NCI-H146 treated with DMSO at 0.1 percent for 48 hours (cell line): Measurements from ENCODE around the gene CAMTA1.

ENCODE experiments used
- DNase-seq: peaks from one replicate; lab custom pipeline; 2025; ENCODE audit not compliant: unreplicated experiment; lab: John Stamatoyannopoulos, UW

The CAMTA1 gene

GRCh38 chr1:7095343-7095964 is 310.2 kb downstream of the CAMTA1 start:
- no peak for DNase-seq

- DNase-seq: no peak
These were observed 312.8 kb downstream of the CAMTA1 start for GRCh38 chr1:7097938-7098592.

GRCh38 chr1:7098641-7099040 is 313.4 kb downstream of the CAMTA1 start:
- no peak for DNase-seq

DNA sequence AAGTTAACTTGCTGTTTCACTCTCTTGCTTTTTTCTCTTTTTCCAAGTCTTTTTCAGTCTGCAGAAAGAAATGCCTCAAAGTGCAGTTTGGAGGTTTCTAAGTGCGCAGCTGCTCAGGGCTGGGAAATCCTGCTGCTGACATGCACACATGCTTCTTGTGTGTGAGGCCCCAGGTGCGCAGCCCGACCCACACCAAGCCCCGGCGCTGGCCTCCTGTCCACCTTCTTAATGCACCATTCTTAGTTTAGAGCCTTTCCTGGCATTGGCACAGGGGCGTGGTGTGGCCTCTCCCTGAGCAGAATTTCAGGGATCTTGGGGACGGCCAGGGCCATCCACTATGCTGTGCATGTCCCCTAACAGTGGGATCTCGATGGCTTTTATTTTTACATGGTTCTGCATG is 315.2 kb downstream of the CAMTA1 start:
- no peak for DNase-seq

GRCh38 chr1:7101187-7101586 is 315.9 kb downstream of the CAMTA1 start:
- no peak for DNase-seq

- no peak for DNase-seq
These were observed 318.1 kb downstream of the CAMTA1 start for GRCh38 chr1:7103361-7103782.

DNA sequence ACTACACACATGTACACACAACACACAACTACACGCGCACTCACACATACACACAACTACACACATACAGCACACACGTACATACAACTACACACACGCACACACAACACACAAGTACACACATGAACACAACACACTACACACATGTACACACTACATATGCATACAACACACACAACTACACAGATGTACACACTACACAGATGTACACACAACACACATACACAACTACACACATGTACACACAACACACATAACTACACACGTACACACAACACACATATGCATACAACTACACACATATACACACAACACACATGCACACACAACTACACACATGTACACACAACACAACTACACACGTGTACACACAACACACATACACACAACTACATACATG is 318.6 kb downstream of the CAMTA1 start:
- no peak for DNase-seq

DNA sequence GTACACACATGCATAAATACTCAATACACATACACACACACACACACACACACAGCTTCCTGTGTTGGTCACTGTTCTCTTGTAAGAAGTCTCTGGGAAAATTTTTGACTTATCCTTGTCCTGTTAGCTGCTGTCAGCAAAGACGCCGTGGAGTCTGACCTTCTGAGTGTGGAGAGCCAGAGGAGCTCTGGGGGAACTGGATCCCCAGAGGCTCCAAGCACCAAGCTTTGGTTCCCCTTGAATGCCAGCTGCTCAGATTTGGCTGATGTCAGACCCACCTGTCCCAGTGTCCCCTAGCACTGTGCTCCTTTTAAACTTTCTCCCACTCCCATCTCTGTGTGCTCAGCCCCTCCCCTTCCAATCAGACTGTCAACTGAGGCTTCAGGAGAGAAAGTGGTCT is 319.1 kb downstream of the CAMTA1 start:
- DNase-seq: no peak

DNA sequence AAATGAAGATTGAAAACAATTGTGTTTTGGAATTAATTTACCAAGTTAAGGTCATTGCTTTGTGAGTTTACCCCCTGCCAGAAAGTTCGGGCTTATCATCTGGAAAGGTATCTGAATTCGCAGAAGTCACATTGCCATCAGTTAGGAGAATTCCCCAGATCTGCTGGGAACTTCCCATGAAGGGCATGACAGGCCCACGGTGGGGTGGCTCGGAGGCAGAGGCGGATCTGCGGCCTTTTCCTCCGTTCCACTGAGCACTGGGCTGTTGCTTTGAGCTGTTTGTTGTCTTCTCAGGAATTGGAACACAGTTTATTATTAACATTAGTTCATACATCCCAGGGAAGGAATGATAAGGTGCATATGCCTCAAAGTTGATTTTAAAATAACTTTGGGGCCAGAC is 320.0 kb downstream of the CAMTA1 start:
- DNase-seq: no peak

DNA sequence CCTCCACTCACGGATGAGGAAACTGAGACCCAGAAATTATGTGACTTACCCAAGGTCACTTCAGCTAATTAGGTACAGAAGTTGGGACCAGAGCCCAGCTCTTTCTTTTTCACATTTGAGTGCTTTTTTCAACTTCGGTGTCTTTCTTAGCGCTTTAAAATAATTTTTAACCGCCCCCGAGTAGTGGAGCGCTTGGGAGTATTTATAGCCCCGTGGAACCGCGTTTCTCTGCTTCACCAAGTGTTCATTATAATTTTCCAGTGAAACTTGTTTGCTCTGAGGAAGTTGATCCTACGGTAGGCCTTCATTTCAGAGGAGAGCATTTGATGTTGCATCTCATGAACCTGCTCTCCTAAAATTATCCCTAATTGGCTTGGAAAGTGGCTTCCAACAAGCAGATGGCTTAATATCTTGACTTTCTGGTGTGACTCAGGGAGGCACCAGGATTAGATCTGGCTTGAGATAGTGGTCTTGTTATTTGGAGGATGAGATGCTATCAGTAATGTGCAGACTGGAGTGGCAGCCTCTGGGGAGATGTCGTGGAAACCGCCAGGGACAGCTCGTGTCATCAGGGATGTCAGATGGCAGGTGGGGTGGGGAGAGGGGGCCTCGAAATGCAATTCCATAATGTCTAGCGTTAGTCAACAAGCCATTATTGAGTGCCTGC is 321.3 kb downstream of the CAMTA1 start:
- no peak for DNase-seq

GRCh38 chr1:7107109-7107830 is 322.0 kb downstream of the CAMTA1 start:
- no peak for DNase-seq

GRCh38 chr1:7108251-7108650 is 323.0 kb downstream of the CAMTA1 start:
- DNase-seq: no peak

GRCh38 chr1:7109901-7110300 is 324.6 kb downstream of the CAMTA1 start:
- no peak for DNase-seq

GRCh38 chr1:7110321-7110720 is 325.1 kb downstream of the CAMTA1 start:
- DNase-seq: no peak

DNA sequence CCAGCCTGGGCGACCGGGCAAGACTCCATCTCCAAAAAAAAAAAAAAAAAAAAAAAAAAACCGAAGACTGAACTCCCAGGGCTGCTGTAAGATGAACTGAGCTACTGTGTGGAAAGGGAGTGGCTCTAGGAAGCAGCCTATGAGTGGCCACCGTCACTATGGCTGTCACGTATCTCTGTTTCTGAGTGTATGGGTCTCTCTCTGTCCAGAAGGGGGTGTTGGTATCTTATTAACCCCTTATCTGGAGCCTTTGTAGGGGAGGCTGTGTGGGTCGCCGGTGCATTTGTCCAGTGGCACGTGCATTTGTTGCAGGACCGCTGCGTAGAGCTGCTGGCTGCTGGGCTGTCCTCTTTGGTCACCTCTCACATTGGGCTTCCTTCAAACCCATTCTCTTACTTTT is 326.6 kb downstream of the CAMTA1 start:
- no peak for DNase-seq

DNA sequence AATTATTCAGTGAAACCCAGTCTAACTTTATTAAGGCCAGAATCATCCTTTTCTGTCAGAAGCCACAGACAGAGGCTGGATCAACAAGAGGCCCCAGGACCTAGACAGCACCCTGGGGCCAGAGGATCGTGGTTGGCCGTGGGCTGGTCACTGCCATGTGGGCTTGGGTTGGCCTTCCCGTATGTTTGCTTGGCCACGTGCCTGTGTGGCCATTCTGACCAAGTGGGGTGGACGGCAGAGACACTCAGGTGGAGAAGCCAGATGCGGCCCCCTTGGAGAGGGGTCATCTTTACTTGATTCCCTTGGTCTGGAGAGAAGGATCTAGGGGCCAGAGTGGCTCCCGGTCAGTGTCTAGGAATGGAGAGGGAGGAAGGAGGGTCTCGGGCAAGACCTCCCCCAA is 327.9 kb downstream of the CAMTA1 start:
- no peak for DNase-seq

DNA sequence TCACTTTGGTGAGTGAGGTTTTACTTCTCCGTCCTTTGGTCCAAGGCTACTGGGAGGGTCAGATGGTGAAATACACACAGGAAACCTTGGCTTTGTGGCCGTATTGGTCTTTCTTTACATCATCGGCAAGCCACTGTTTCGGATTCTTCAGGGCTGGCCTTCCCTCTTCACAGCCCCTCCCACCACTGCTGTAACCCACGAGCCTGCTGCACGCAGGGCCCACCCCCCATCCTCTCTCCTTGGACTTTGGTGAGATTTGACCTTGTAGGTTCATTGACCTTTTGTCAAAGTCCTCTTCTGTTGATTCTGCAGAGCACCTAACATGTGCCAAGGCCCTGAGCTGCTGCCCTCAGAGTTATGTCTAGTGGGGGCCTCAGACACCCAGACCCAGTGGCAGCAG is 328.6 kb downstream of the CAMTA1 start:
- no peak for DNase-seq

- DNase-seq: no peak
These were observed 330.7 kb downstream of the CAMTA1 start for GRCh38 chr1:7116001-7116400.

- DNase-seq: no peak
These were observed 332.4 kb downstream of the CAMTA1 start for GRCh38 chr1:7117399-7118281.

- DNase-seq: no peak
These were observed 333.9 kb downstream of the CAMTA1 start for GRCh38 chr1:7119156-7119555.
